Measurements from ENCODE around the gene TRIM65.

The TRIM65 gene

GRCh38 chr17:75876938-75877751 lies 19.6 kb downstream of the TRIM65 start:
- Histone ChIP-seq H3K27me3 (ENCODE audit: insufficient read depth, low read length) (peaks cover 4% of the 10 kb centered on the region; the same call in 1 of the 2 replicates), H3K4me3 (ENCODE audit: low read depth, low read length, poor library complexity, severe bottlenecking) (peak overlapping the region; percentile 62), H2AFZ (ENCODE audit: low read length) (no peak overlapping the region), H3K36me3 (ENCODE audit: insufficient read depth, low read length) (no peaks in the 10 kb centered on the region), H3F3A (ENCODE audit: insufficient read depth, low read length) (no peaks in the 10 kb centered on the region), H3K9me2 (ENCODE audit: low read depth, low read length) (no peaks in the 10 kb centered on the region), H3K79me2 (ENCODE audit: insufficient read depth, low read length) (no peaks in the 10 kb centered on the region), H3K27ac (ENCODE audit: low read depth, low read length, poor library complexity, severe bottlenecking) (peak overlapping the region; percentile 59), H3K9ac (ENCODE audit: low read length) (peak overlapping the region; percentile 63), H3K4me1 (ENCODE audit: insufficient read depth, low read length, severe bottlenecking) (peaks cover 40% of the 10 kb centered on the region), H3K9me3 (ENCODE audit: low read length) (no peaks in the 10 kb centered on the region), H3K4me2 (ENCODE audit: low read length) (peak overlapping the region; percentile 82), H4K20me1 (ENCODE audit: insufficient read depth, low read length) (no peaks in the 10 kb centered on the region)
- TF ChIP-seq EZH2 (IDR thresholded peaks at IDR 0.05; ENCODE audit: borderline replicate concordance, low read length) (no peak), CTCF (IDR thresholded peaks at IDR 0.05; ENCODE audit: low read length) (no peak)

GRCh38 chr17:75876190-75876937 lies 20.4 kb downstream of the TRIM65 start:
- H3K27ac ChIP-seq (ENCODE audit: low read depth, low read length, poor library complexity, severe bottlenecking), result peak overlapping the region; percentile 59

GRCh38 chr17:75875940-75876189 lies 20.9 kb downstream of the TRIM65 start:
- Histone ChIP-seq H3K27ac (ENCODE audit: low read depth, low read length, poor library complexity, severe bottlenecking) (peak overlapping the region; percentile 59), H3F3A (ENCODE audit: insufficient read depth, low read length) (no peaks in the 10 kb centered on the region), H2AFZ (ENCODE audit: low read length) (no peak overlapping the region), H3K4me1 (ENCODE audit: insufficient read depth, low read length, severe bottlenecking) (peaks cover 40% of the 10 kb centered on the region), H3K4me2 (ENCODE audit: low read length) (peak overlapping the region; percentile 82), H3K36me3 (ENCODE audit: insufficient read depth, low read length) (no peaks in the 10 kb centered on the region), H3K27me3 (ENCODE audit: insufficient read depth, low read length) (peaks cover 4% of the 10 kb centered on the region; the same call in 1 of the 2 replicates), H3K4me3 (ENCODE audit: low read depth, low read length, poor library complexity, severe bottlenecking) (peak overlapping the region; percentile 62), H3K79me2 (ENCODE audit: insufficient read depth, low read length) (no peaks in the 10 kb centered on the region), H3K9me3 (ENCODE audit: low read length) (no peaks in the 10 kb centered on the region), H4K20me1 (ENCODE audit: insufficient read depth, low read length) (no peaks in the 10 kb centered on the region), H3K9ac (ENCODE audit: low read length) (peak overlapping the region; percentile 63; the same call in 1 of the 2 replicates), H3K9me2 (ENCODE audit: low read depth, low read length) (no peaks in the 10 kb centered on the region)
- no peak for TF ChIP-seq CTCF (IDR thresholded peaks at IDR 0.05; ENCODE audit: low read length)
- no peak for TF ChIP-seq EZH2 (IDR thresholded peaks at IDR 0.05; ENCODE audit: borderline replicate concordance, low read length)

More at GRCh38 chr17:75876190-75876937, 20.4 kb downstream of the TRIM65 start:
- peaks cover 40% of the 10 kb centered on the region for H3K4me1 ChIP-seq (ENCODE audit: insufficient read depth, low read length, severe bottlenecking)
- peak overlapping the region; percentile 82 for H3K4me2 ChIP-seq (ENCODE audit: low read length)
- H3K36me3 ChIP-seq (ENCODE audit: insufficient read depth, low read length), result no peaks in the 10 kb centered on the region
- TF ChIP-seq EZH2 (IDR thresholded peaks at IDR 0.05; ENCODE audit: borderline replicate concordance, low read length) (no peak), CTCF (IDR thresholded peaks at IDR 0.05; ENCODE audit: low read length) (peak; percentile 64)
- no peak overlapping the region for H2AFZ ChIP-seq (ENCODE audit: low read length)
- H3F3A ChIP-seq (ENCODE audit: insufficient read depth, low read length), result no peaks in the 10 kb centered on the region
- H3K79me2 ChIP-seq (ENCODE audit: insufficient read depth, low read length), result no peaks in the 10 kb centered on the region
- peaks cover 4% of the 10 kb centered on the region; the same call in 1 of the 2 replicates for H3K27me3 ChIP-seq (ENCODE audit: insufficient read depth, low read length)
- H3K9ac ChIP-seq (ENCODE audit: low read length), result peak overlapping the region; percentile 63
- H3K9me2 ChIP-seq (ENCODE audit: low read depth, low read length), result no peaks in the 10 kb centered on the region
- no peaks in the 10 kb centered on the region for H3K9me3 ChIP-seq (ENCODE audit: low read length)
- H4K20me1 ChIP-seq (ENCODE audit: insufficient read depth, low read length), result no peaks in the 10 kb centered on the region
- H3K4me3 ChIP-seq (ENCODE audit: low read depth, low read length, poor library complexity, severe bottlenecking), result peak overlapping the region; percentile 62

Measured in OCI-LY1 (cell line).